Smooth muscle cell of the brain vasculature (primary cell): ENCODE results near the gene FAF1.
A peak's percentile ranks its signal among the peaks of the same experiment; 100 is the strongest.

Source experiments
- DNase-seq: peaks from one replicate; pipeline ENCODE4 v3.0.0-alpha.2; 2012; ENCODE audit warnings: low read depth, low spot score

Gene FAF1

DNA sequence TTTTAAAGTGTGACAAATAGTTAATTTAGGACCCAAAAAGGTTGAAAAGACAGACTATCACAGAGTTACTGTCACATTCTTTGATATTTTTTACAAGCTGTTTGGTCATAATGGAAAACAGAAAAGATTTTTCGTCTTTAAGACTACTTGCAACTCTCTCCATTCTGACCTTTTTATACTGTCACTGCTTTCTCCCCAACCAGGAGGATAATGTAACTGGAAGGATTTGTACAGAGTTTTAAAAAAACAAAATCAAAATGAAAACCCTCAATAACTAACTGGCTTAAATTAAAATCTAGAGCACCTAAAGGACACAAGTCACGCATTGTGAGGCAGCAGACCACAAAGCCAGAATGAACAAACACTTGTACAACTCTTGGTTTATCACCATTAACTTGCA lies 257.7 kb downstream of the FAF1 start:
- DNase-seq = no peak

- no peak for DNase-seq
These were observed 258.3 kb downstream of the FAF1 start for GRCh38 chr1:50701706-50702317.

- DNase-seq = no peak
These were observed 259.4 kb downstream of the FAF1 start for GRCh38 chr1:50700621-50701020.

DNA sequence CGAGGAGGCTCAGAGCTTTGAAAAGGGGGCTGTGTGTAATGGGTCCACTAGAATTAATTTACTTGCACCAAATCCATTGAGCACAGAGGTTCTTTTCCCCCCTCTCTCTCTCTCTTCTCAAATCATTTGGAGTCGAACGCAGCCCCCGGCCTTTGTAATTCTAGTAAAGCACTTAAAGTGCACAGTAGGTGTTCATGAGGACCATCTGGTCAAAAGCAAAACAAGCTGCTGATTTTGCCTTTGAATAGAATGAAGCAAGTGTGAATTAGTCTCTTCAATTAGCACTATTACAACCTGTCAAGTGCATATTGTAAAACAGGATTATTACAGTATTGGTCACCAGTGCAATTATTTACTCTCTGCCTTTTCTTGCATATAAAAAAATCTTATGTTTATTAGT lies 259.9 kb downstream of the FAF1 start:
- no peak for DNase-seq

DNA sequence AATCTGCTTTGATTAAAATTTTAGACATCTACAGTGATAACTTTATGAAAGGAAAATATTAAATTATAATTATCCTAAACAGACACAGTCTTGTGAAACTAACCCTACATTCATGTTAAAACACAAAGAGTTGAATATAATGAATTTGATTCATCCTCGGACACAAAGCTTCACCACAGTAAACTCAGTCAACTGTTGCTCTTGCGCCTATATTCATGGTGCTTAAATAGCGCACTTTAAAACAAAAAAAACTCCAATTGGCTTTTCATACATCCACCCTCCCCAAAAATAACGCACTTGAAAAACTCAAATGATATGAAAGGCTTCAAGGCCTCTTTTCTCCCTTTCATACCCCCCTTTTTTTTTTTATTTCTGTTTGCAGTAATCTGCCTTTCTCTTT lies 260.3 kb downstream of the FAF1 start:
- no peak for DNase-seq

DNA sequence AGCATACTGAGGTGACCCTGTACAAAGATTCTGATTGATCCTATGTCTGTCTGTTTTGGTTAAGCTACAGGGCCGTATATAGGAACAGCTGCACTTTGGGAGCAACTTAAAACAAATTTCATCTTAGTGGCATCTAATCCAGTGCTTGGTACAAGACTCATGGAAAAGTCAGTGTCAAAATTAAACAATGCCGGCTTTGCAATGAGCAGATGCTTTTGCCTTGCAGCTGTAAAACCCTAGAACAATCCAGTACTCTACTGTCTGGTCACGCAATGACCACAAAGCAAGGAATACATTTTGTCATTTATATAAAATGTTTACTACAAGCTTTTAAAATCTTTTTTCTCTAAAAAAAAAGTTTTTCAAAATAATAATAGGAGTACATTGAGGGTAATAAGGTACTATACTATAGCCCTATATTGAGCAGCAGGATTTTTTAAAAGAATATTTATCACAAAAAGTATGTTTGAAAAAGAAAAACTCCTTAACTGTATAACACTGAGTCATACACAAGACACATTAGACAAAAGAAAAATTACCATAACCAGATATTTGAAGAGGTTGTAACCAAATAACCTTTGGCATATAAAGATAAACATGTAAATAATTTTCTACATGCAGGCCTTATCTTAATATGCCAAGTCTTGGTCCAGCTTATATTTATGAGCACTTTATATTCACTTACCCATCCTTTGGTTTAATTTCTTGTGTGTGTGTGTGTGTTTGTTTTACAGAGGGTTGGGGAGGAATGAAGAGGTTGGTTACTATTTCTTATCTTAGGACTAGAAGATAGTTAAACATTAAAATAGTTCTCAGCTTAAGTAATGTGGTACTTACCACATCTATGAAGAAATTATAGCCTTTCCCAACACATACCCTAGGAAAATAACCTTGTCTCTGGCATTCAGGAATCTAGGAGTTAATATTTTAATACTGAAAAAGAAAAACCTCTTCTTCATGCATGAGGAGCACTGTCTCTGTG lies 262.3 kb downstream of the FAF1 start:
- no peak for DNase-seq

DNA sequence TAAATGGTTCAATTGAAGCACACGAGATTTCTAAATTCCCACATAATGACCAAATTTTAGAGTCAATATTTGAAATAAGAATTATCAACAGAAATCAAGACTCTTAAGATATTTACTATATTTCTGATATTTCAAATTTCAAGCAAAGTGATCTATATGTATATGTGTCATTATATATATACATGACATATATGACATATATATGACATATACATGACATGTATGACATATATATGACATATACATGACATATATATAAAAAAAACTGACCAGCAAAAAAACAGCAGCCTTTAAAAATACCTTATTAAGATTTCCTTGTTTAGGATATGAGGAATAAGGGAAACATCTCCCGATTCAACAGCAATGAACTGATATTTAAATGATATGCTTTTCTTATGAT lies 266.2 kb downstream of the FAF1 start:
- DNase-seq = no peak

DNA sequence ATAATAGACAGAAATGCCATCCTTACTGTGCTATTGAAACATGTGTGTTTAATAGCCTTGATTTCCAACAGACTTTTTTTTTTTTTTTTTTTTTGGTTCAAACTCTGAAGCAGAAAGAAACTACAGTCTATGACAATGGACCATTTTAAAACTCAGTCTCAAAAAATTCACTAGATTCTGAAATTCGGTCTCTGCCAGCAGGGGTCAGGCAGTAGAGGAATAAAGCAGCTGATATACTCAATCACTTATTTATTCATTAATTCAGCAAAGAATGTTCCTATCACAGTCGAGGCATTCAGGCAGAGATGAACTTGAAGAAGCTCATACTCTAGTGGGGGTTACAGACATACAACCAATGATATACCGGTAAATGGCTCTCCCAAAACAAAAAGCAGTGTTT lies 275.9 kb downstream of the FAF1 start:
- no peak for DNase-seq

GRCh38 chr1:50681931-50682330 lies 278.1 kb downstream of the FAF1 start:
- DNase-seq = no peak

- DNase-seq = peak; percentile 64
These were observed 292.2 kb downstream of the FAF1 start for GRCh38 chr1:50667710-50668356.

- no peak for DNase-seq
These were observed 292.8 kb downstream of the FAF1 start for GRCh38 chr1:50667272-50667671.

GRCh38 chr1:50666849-50667248 lies 293.2 kb downstream of the FAF1 start:
- no peak for DNase-seq

DNA sequence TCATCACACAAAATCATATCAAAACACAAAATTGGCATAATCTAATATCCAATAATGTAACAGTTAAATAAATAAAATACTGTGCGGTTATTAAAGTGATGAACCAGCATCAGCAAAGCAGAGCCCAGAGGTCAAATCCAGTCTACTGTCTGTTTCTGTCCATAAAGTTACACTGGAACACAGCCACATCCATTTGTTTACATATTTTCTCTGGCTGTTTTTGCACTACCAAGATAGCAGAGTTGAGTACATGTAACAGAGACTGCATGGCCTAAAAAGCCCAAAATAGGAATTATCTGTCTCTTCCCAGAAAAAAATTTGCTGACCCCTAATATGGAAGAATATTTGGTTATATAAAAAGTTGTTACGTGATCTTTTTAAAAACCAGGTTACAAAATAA lies 294.7 kb downstream of the FAF1 start:
- no peak for DNase-seq

- no peak for DNase-seq
These were observed 298.4 kb downstream of the FAF1 start for GRCh38 chr1:50661626-50662025.

DNA sequence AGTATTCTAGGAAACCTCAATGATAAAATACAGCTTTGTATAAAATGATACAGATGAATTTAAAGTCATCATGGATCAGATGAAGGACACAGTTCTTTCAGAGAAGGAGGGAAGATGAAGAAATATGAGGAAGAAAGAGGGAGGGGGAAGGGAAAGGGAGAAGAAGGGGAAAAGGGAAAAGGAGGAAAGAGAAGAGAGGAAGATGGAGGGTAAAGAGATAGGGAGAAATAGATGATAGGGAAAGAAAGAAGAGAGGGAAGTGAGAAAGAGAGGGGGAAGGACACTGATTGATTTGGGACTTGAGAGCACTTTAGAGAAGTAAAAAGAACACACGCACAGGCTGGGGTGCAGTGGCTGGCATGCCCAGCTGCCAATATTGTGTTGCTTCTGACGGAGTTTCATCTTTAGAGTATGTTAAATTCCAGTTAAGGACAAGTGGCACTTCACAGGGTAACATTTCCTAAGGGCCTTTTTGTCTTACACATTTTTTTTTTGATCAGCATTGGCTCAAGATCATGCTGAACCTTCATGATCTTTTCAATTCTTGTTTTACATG lies 300.9 kb downstream of the FAF1 start:
- no peak for DNase-seq

GRCh38 chr1:50658459-50659076 lies 301.5 kb downstream of the FAF1 start:
- DNase-seq = no peak

DNA sequence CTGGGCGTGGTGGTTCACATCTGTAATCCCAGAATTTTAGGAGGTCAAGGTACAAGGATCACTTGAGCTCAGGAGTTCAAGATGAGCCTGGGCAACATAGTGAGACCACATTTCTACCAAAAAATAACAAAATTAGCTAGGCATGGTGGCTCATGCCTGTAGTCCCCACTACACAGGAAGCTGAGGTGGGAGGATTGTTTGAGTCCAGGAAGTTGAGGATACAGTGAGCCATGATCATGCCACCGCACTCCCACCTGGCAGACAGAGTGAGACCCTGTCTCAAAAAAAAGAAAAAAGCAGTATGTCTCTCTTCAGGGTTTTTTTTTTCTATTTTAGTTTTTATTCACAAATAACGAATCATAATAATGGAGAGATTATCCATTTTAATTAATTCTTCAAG lies 303.1 kb downstream of the FAF1 start:
- DNase-seq = no peak

DNA sequence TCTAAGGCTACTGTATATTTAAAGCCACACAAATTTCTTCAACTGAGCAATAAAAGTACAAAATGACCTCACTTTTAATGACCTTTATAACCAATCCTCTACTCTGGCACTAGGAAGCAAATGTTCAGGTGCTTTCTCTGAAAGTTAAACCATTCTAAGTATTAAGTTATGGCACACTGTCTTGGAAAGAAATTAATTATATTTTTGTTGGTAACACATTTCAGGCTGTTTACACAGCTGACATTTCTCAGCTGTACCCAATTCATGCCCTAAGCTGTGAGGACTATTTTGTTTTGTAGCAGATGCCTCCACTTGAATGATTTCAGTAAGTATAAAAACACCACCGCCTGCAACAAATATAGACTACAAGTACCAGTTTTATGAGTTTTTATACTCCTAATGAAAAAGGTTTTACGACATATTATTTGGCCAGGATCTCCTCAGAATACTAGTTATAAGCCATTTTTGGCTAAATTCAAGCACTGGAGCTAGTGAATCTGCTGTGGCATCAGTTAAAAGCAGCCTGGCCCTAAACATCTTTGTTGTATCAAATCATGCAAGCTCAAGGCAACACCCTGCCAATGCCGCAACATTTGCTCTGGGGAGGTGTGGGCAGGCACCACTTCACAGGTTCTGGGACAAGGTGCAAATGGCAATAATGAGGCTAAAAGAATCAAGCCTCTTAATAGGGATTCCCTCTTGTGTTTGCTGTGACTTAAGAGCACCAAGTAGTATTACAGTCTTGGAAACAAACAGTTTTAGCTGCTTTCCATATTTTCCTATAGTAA lies 308.4 kb downstream of the FAF1 start:
- no peak for DNase-seq

GRCh38 chr1:50646526-50646925 lies 313.5 kb downstream of the FAF1 start:
- no peak for DNase-seq

DNA sequence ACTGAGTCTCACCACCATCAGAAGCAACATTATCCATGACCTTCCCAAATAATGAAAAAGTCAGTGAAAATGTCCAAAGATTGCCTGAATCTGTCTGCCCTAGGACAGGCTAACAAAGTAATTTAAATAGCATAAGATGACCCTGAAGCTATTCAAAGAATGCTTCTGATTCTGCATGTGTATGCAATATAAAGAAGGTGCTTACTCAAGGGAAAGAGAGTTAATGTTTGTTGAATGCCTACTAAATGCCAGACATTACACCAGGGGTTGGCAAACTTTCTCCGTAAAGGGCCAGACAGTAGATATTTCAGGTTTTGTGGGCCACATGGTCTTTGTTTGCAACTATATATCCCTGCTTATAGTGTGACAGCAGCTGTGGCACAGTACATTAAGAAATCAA lies 314.9 kb downstream of the FAF1 start:
- no peak for DNase-seq
